G401 (cell line): Measurements from ENCODE around the gene INPPL1. TPM values are rescaled to one million over a fixed set of nuclear protein-coding genes. Genes with fewer than 3 reads are reported as not detected.
"Not testable (repeated sequence)": the region's sequence is repeated elsewhere in the genome, so short reads cannot be mapped to it uniquely, and the experiment has no call there.

Source experiments
- DNase-seq: peaks from one replicate; pipeline ENCODE4 v3.0.0-alpha.2; 2015; ENCODE audit warnings: low spot score
- in situ Hi-C: cut with HindIII; loops from 2 replicates; pipeline ENCODE4 v1.10.0; 2016; ENCODE audit warnings: low sequenced_read_pairs, mixed read lengths
- total RNA-seq: library from RNA; depleted of rRNA; stranded (reverse); fragments of >200 nt; shearing (Covaris generic); gene quantifications from 2 replicates; pipeline ENCODE4 v1.2.3, GENCODE V29; 2014; rRNA removed

INPPL1 gene
- total RNA-seq, result 53.0 and 60.1 TPM in 2 replicates

- in situ Hi-C loops, result no loop called here
Measured at GRCh38 chr11:72224564-72225410, at the start of gene INPPL1. Gene INPPL1, plus strand, starts transcription at chr11:72224767. Its CDS starts 218 bp downstream, at chr11:72224985.

GRCh38 chr11:72177656-72178055 is 46.9 kb upstream of the INPPL1 start:
- in situ Hi-C loops, result no loop called here
- no peak for DNase-seq

More at GRCh38 chr11:72224564-72225410, at the start of gene INPPL1:
- no peak for DNase-seq

- in situ Hi-C loops, result no loop called here
- no peak for DNase-seq
Measured at GRCh38 chr11:72179049-72179803, 45.3 kb upstream of the INPPL1 start.

GRCh38 chr11:72179804-72180396 is 44.7 kb upstream of the INPPL1 start:
- in situ Hi-C loops, result no loop called here
- no peak for DNase-seq

GRCh38 chr11:72180892-72181552 is 43.5 kb upstream of the INPPL1 start:
- DNase-seq, in situ Hi-C loops: not testable (repeated sequence)

GRCh38 chr11:72181553-72181958 is 43.0 kb upstream of the INPPL1 start:
- DNase-seq, in situ Hi-C loops: not testable (repeated sequence)

- in situ Hi-C loops, result no loop called here
Measured at GRCh38 chr11:72188267-72188666, 36.3 kb upstream of the INPPL1 start.

GRCh38 chr11:72189455-72190250 is 34.9 kb upstream of the INPPL1 start:
- in situ Hi-C loops, result no loop called here
- DNase-seq, result peak; percentile 11

More at GRCh38 chr11:72188267-72188666, 36.3 kb upstream of the INPPL1 start:
- DNase-seq, result no peak

GRCh38 chr11:72190631-72191071 is 33.9 kb upstream of the INPPL1 start:
- in situ Hi-C loops, result no loop called here
- no peak for DNase-seq

GRCh38 chr11:72191961-72192381 is 32.6 kb upstream of the INPPL1 start, which contains the start of gene FOLR1:
Gene FOLR1, plus strand, starts transcription at chr11:72192140. Its CDS starts 34 bp downstream, at chr11:72192174.
- no peak for DNase-seq
- in situ Hi-C loops, result no loop called here

- in situ Hi-C loops, result no loop called here
- no peak for DNase-seq
Measured at GRCh38 chr11:72195518-72196270, 28.9 kb upstream of the INPPL1 start.

- DNase-seq, in situ Hi-C loops: not testable (repeated sequence)
Measured at GRCh38 chr11:72201445-72201844, 23.1 kb upstream of the INPPL1 start.

- DNase-seq, result no peak
- in situ Hi-C loops, result no loop called here
Measured at GRCh38 chr11:72202571-72202970, 22.0 kb upstream of the INPPL1 start.

- in situ Hi-C loops, result no loop called here
- DNase-seq, result no peak
Measured at GRCh38 chr11:72203163-72203562, 21.4 kb upstream of the INPPL1 start.

GRCh38 chr11:72204886-72205285 is 19.7 kb upstream of the INPPL1 start:
- no peak for DNase-seq
- in situ Hi-C loops, result no loop called here

GRCh38 chr11:72206794-72207193 is 17.8 kb upstream of the INPPL1 start:
- DNase-seq, in situ Hi-C loops: not testable (repeated sequence)

GRCh38 chr11:72208281-72208680 is 16.3 kb upstream of the INPPL1 start:
- DNase-seq, result no peak
- in situ Hi-C loops, result no loop called here

- no peak for DNase-seq
- in situ Hi-C loops, result no loop called here
Measured at GRCh38 chr11:72209101-72209500, 15.5 kb upstream of the INPPL1 start.
